Neural cell (in vitro differentiated cells): ENCODE results near the gene CCDC179. TPM values are rescaled to one million over a fixed set of nuclear protein-coding genes. Genes with fewer than 3 reads are reported as not detected.

Experiments
- H2AFZ ChIP-seq: fragments of 200-600, 300-800 bp; sonication (generic), shearing (Covaris generic); 2 replicates; pipeline ENCODE4 v1.6.0; 2014; ENCODE audit warnings: low read depth, mild to moderate bottlenecking, antibody characterized with exemption, low read length, moderate library complexity
- H3F3A ChIP-seq: fragments of 200-600 bp; shearing (Covaris generic); 2 replicates; pipeline ENCODE4 v1.6.1; 2016; ENCODE audit warnings: mild to moderate bottlenecking, moderate library complexity, mixed read lengths, antibody characterized with exemption, low read length; ENCODE audit not compliant: insufficient read depth, poor library complexity, severe bottlenecking
- H3K27ac ChIP-seq: fragments of 200-600, 300-800 bp; sonication (generic), shearing (Covaris generic); 2 replicates; pipeline ENCODE4 v1.5.1; 2014; ENCODE audit warnings: mild to moderate bottlenecking, low read length, moderate library complexity
- H3K27me3 ChIP-seq: fragments of 300-800, 200-600 bp; sonication (generic), shearing (Covaris generic); 2 replicates; pipeline ENCODE4 v1.6.0; 2014; ENCODE audit warnings: mild to moderate bottlenecking, low read depth, low read length, moderate library complexity; ENCODE audit not compliant: insufficient read depth
- H3K36me3 ChIP-seq: fragments of 300-800, 200-600 bp; sonication (generic), shearing (Covaris generic); 2 replicates; pipeline ENCODE4 v1.5.1; 2014; ENCODE audit warnings: mild to moderate bottlenecking, antibody characterized with exemption, low read length, moderate library complexity; ENCODE audit not compliant: insufficient read depth
- H3K4me2 ChIP-seq: fragments of 300-800, 200-600 bp; sonication (generic), shearing (Covaris generic); 2 replicates; pipeline ENCODE4 v1.6.0; 2014; ENCODE audit warnings: mild to moderate bottlenecking, low read length
- H3K4me3 ChIP-seq: fragments of 300-800, 200-600 bp; sonication (generic), shearing (Covaris generic); 2 replicates; pipeline ENCODE4 v1.5.1; 2014; ENCODE audit warnings: mild to moderate bottlenecking, low read length, moderate library complexity
- H3K79me2 ChIP-seq: fragments of 200-600 bp; shearing (Covaris generic); replicated peaks from 2 replicates; pipeline ENCODE4 v1.6.0; 2014; ENCODE audit warnings: mild to moderate bottlenecking, low read length, moderate library complexity; ENCODE audit not compliant: insufficient read depth
- H3K9ac ChIP-seq: fragments of 300-800, 200-600 bp; sonication (generic), shearing (Covaris generic); 2 replicates; pipeline ENCODE4 v1.6.1; 2016; ENCODE audit warnings: mild to moderate bottlenecking, low read length, mixed read lengths
- H3K9me2 ChIP-seq: fragments of 200-600 bp; shearing (Covaris generic); 2 replicates; pipeline ENCODE4 v1.6.1; 2016; ENCODE audit warnings: mild to moderate bottlenecking, low read length, mixed read lengths; ENCODE audit not compliant: insufficient read depth
- H3K9me3 ChIP-seq: fragments of 200-600, 300-800 bp; sonication (generic), shearing (Covaris generic); 2 replicates; pipeline ENCODE4 v1.6.1; 2016; ENCODE audit warnings: mild to moderate bottlenecking, mixed run types, low read length, moderate library complexity, mixed read lengths
- H4K20me1 ChIP-seq: fragments of 200-600 bp; shearing (Covaris generic); 2 replicates; pipeline ENCODE4 v1.6.1; 2016; ENCODE audit warnings: mild to moderate bottlenecking, mixed run types; ENCODE audit not compliant: insufficient read depth
- CTCF ChIP-seq: fragments of 450-650 bp; IDR thresholded peaks from 2 replicates; pipeline ENCODE4 v1.5.1; 2014; ENCODE audit warnings: antibody characterized with exemption, mild to moderate bottlenecking, moderate library complexity; ENCODE audit not compliant: poor library complexity, severe bottlenecking
- EP300 ChIP-seq: fragments of 450-650 bp; conservative IDR thresholded peaks from 2 replicates; pipeline ENCODE4 v1.6.1; 2014; ENCODE audit warnings: antibody characterized with exemption, mild to moderate bottlenecking, moderate library complexity; ENCODE audit not compliant: poor library complexity, severe bottlenecking
- EZH2 ChIP-seq: fragments of 200-600, 300-800 bp; shearing (Covaris generic), sonication (generic); IDR thresholded peaks from 2 replicates; pipeline ENCODE4 v1.6.1; 2014; ENCODE audit warnings: antibody characterized with exemption, low read length, borderline replicate concordance, mild to moderate bottlenecking; ENCODE audit not compliant: insufficient read depth, poor library complexity, severe bottlenecking
- MXI1 ChIP-seq: fragments of 450-650 bp; conservative IDR thresholded peaks from 2 replicates; pipeline ENCODE4 v1.6.1; 2014; ENCODE audit warnings: antibody characterized with exemption, mild to moderate bottlenecking; ENCODE audit not compliant: poor library complexity, severe bottlenecking
- POLR2AphosphoS5 ChIP-seq: IDR thresholded peaks from 2 replicates; pipeline ENCODE4 v1.6.1; 2012
- RAD21 ChIP-seq: fragments of 450-650 bp; conservative IDR thresholded peaks from 2 replicates; pipeline ENCODE4 v1.6.1; 2014; ENCODE audit warnings: antibody characterized with exemption, mild to moderate bottlenecking, moderate library complexity
- REST ChIP-seq: IDR thresholded peaks from 2 replicates; pipeline ENCODE4 v1.6.1; 2012; ENCODE audit warnings: borderline replicate concordance
- SMC3 ChIP-seq: fragments of 450-650 bp; conservative IDR thresholded peaks from 2 replicates; pipeline ENCODE4 v1.6.1; 2014; ENCODE audit warnings: antibody characterized with exemption, mild to moderate bottlenecking, moderate library complexity; ENCODE audit not compliant: poor library complexity
- TAF1 ChIP-seq: IDR thresholded peaks from 2 replicates; pipeline ENCODE4 v1.6.1; 2012; ENCODE audit warnings: low read depth
- polyA plus RNA-seq: library from polyadenylated mRNA; depleted of rRNA; stranded (reverse); fragments of >200 nt; gene quantifications from 2 replicates; pipeline ENCODE4 v1.2.3, GENCODE V29; 2014

CCDC179 gene
- polyA plus RNA-seq, 1 donor from 2014 or later = not detected

GRCh38 chr11:22878604-22879003 lies 18.3 kb upstream of the CCDC179 start:
- Histone ChIP-seq H3K4me2 (no peak overlapping the region), H3K9ac (no peak overlapping the region), H3K79me2 (no peaks in the 10 kb centered on the region), H3F3A (no peaks in the 10 kb centered on the region), H3K4me3 (no peak overlapping the region), H4K20me1 (no peaks in the 10 kb centered on the region), H2AFZ (no peak overlapping the region), H3K9me2 (no peaks in the 10 kb centered on the region), H3K9me3 (no peaks in the 10 kb centered on the region), H3K36me3 (no peaks in the 10 kb centered on the region), H3K27me3 (no peaks in the 10 kb centered on the region), H3K27ac (no peak overlapping the region)
- TF ChIP-seq RAD21 = no peak
- TF ChIP-seq REST = no peak
- no peak for TF ChIP-seq SMC3
- no peak for TF ChIP-seq POLR2AphosphoS5
- TF ChIP-seq MXI1 = no peak
- TF ChIP-seq TAF1 = no peak
- TF ChIP-seq CTCF = no peak
- no peak for TF ChIP-seq EZH2
- TF ChIP-seq EP300 = no peak

GRCh38 chr11:22878039-22878438 lies 17.8 kb upstream of the CCDC179 start:
- Histone ChIP-seq H3K9me2 (no peaks in the 10 kb centered on the region), H3K9ac (no peak overlapping the region), H3F3A (no peaks in the 10 kb centered on the region), H3K79me2 (no peaks in the 10 kb centered on the region), H3K36me3 (no peaks in the 10 kb centered on the region), H3K27ac (no peak overlapping the region), H3K9me3 (no peaks in the 10 kb centered on the region), H2AFZ (no peak overlapping the region), H3K4me2 (no peak overlapping the region), H3K27me3 (no peaks in the 10 kb centered on the region), H3K4me3 (no peak overlapping the region), H4K20me1 (no peaks in the 10 kb centered on the region)
- TF ChIP-seq POLR2AphosphoS5 (no peak), CTCF (no peak), SMC3 (no peak), EZH2 (no peak), MXI1 (no peak), RAD21 (no peak), REST (no peak), EP300 (no peak)
